Prostate gland (tissue), 2 donors: ENCODE results near the gene EIF4G2. TPM values are rescaled to one million over a fixed set of nuclear protein-coding genes. Genes with fewer than 3 reads are reported as not detected.

Source experiments
- DNase-seq: peaks from one replicate; pipeline ENCODE4 v3.0.0-alpha.2; 2019; ENCODE audit warnings: low spot score
- H3K27ac ChIP-seq, 2 donors: fragments of 200-600 bp; sonication (generic); 2 replicates each; pipeline ENCODE4 v1.5.1; 2017 to 2019
- H3K27me3 ChIP-seq: fragments of 200-600 bp; sonication (generic); replicated peaks from 2 replicates; pipeline ENCODE4 v1.5.1; 2019; ENCODE audit not compliant: insufficient read depth
- H3K36me3 ChIP-seq, 2 donors: fragments of 200-600 bp; sonication (generic); 1 replicate in 1 of 2; 2 replicates in 1 of 2; pipeline versions ENCODE4 v1.5.1 to v1.8.1; 2017 to 2019
- H3K4me1 ChIP-seq: fragments of 200-600 bp; sonication (generic); replicated peaks from 2 replicates; pipeline ENCODE4 v1.5.1; 2019
- H3K4me3 ChIP-seq, 2 donors: fragments of 200-600 bp; sonication (generic); 2 replicates each; pipeline ENCODE4 v1.5.1; 2017 to 2019
- H3K9me3 ChIP-seq: fragments of 200-600 bp; sonication (generic); 2 replicates; pipeline ENCODE4 v1.5.1; 2017
- POLR2A ChIP-seq: fragments of 450-650 bp; IDR thresholded peaks from one replicate; pipeline ENCODE4 v1.6.1; 2016; ENCODE audit warnings: antibody characterized with exemption, mild to moderate bottlenecking
- POLR2AphosphoS5 ChIP-seq: sonication (generic); formaldehyde crosslinking; IDR thresholded peaks from one replicate; pipeline ENCODE4 v1.6.1; 2017; ENCODE audit warnings: antibody characterized with exemption
- WGBS: methylation state at CpG from one replicate; pipeline ENCODE4 v1.1.5; 2018; 5-methylcytosine and 5-hydroxymethylcytosine counted together
- intact Hi-C: fragments of 100-400 bp; cut with DNase I; formaldehyde crosslinking; loops from one replicate; pipeline ENCODE4 v1.14.2; 2022
- total RNA-seq, 2 donors: library from RNA; depleted of rRNA; stranded (reverse); fragments of >200 nt; gene quantifications; one replicate each; pipeline ENCODE4 v1.1.0, GENCODE V29; 2016
- TF ChIP-seq, protein P1 (sequence below), 4 experiments: fragments of 200-600 bp in 2 of 4; fragments of 450-650 bp in 2 of 4; sonication (generic) in 2 of 4; IDR thresholded peaks; 1 replicate in 3 of 4; 2 replicates in 1 of 4; pipeline ENCODE4 v1.5.1; 2016 to 2019; ENCODE audit warnings: antibody characterized with exemption in 4 of 4, mild to moderate bottlenecking in 2 of 4, moderate library complexity in 2 of 4

Gene EIF4G2
- total RNA-seq, 2 donors from 2014 or later, result 382 to 500 TPM

DNA sequence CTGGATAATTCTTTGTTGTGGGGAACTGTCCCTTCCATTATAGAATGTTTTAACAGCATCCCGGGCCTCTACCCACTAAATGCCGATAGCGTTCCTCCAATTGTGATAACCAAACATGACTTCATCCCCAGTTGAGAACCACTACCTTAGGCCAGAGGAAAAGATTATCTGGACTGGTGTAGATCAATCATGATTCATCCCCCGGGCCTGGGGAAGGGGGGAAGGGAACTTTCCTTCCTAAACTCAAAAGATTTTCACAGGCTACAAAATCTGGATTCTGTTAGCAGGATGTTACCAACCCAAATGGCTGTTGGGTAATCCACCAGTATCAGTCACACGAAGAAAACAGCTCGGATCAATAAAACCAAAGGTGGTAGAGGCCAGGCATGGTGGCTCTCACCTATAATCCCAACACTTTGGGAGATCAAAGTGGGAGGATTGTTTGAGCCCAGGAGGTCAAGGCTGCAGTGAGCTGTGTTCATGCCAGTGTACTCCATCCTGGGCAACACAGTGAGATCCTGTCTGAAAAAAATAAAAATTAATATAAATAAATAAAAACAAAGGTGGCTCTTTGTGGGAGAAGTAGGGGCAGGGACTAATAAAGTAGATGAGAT is 47.5 kb downstream of the EIF4G2 start:
- Histone ChIP-seq H3K27me3 (no peaks in the 10 kb centered on the region), H3K4me1 (no peaks in the 10 kb centered on the region), H3K27ac (no peak overlapping the region), H3K36me3 (peaks cover 0 to 9% of the 10 kb centered on the region in 2 donors), H3K4me3 (no peak overlapping the region), H3K9me3 (no peaks in the 10 kb centered on the region)
- 90% methylated on average over 6 of the region's 6 CpGs for WGBS
- intact Hi-C loops, result no loop called here
- TF ChIP-seq, protein P1, sequence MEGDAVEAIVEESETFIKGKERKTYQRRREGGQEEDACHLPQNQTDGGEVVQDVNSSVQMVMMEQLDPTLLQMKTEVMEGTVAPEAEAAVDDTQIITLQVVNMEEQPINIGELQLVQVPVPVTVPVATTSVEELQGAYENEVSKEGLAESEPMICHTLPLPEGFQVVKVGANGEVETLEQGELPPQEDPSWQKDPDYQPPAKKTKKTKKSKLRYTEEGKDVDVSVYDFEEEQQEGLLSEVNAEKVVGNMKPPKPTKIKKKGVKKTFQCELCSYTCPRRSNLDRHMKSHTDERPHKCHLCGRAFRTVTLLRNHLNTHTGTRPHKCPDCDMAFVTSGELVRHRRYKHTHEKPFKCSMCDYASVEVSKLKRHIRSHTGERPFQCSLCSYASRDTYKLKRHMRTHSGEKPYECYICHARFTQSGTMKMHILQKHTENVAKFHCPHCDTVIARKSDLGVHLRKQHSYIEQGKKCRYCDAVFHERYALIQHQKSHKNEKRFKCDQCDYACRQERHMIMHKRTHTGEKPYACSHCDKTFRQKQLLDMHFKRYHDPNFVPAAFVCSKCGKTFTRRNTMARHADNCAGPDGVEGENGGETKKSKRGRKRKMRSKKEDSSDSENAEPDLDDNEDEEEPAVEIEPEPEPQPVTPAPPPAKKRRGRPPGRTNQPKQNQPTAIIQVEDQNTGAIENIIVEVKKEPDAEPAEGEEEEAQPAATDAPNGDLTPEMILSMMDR (IDR thresholded peaks at IDR 0.05), result no peak
- TF ChIP-seq POLR2A (no peak), POLR2AphosphoS5 (no peak)
- DNase-seq, result no peak

DNA sequence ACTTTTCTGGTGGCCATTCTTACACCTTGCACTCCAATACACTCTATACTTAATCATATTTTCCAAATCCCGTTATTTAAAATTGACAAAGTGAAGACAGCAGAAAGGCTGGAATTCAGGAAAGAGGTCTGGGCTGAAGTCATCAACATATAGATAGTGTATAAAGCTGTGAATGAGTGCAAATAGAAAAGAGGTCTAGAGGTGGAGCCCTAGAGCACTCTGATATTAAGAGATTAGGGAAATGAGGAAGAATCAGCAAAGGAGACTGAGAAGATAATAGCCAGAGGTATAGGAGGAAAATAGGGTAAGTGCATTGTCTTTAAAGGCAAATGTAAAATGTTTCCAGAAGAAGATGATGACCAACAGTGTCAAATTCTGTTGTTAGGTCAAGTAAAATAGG is 49.8 kb downstream of the EIF4G2 start:
- intact Hi-C loops, result no loop called here
- Histone ChIP-seq H3K27ac (no peak overlapping the region), H3K4me3 (no peak overlapping the region), H3K36me3 (peaks cover 0 to 9% of the 10 kb centered on the region in 2 donors), H3K27me3 (no peaks in the 10 kb centered on the region), H3K9me3 (no peaks in the 10 kb centered on the region), H3K4me1 (no peaks in the 10 kb centered on the region)
- TF ChIP-seq, protein P1 (IDR thresholded peaks at IDR 0.05), result no peak
- no peak for TF ChIP-seq POLR2AphosphoS5
- no peak for TF ChIP-seq POLR2A
- DNase-seq, result no peak
- 97% methylated on average over 1 of the region's 1 CpG for WGBS

DNA sequence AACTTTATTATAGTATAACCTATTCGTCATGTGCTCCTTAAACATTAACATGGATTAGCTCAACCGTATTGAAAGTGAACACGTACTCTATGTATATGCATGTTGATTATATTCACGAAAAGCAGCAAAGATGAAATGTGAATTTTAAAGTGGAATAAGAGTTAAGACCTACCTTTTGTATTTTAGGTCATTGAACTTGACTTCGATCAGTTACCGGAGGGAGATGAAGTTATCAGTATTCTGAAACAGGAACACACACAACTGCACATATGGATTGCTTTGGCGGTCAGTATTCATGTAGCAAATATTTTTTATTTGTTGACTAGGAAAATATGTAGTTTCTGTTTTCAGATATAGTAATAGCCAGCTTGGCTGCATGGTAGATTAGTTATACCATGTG is 56.2 kb downstream of the EIF4G2 start:
- no peak overlapping the region for H3K27ac ChIP-seq
- no peaks in the 10 kb centered on the region for H3K27me3 ChIP-seq

DNA sequence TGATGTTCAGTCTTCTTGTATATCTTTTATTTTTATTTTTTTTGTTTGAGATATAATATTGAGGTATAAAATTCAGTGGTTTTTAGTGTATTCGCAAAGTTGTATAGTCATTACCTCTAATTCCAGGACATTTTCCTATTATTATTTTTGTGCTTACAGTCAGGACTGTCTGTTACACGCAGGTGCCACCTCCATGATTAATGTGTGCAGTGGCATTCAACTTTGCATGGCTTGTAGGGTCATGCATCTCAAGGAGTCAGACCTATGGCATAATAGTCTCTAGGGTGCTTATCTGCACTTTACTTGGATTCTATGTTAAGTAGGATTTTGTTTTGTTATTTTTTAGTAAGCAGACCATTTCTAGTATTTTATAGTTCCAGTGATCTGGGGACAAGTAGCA is 56.7 kb downstream of the EIF4G2 start:
- Histone ChIP-seq H3K36me3 (peaks cover 0 to 5% of the 10 kb centered on the region in 2 donors), H3K4me1 (no peaks in the 10 kb centered on the region), H3K27ac (no peak overlapping the region), H3K27me3 (no peaks in the 10 kb centered on the region), H3K9me3 (no peaks in the 10 kb centered on the region), H3K4me3 (peak overlapping the region; percentile 75 to 88)
- intact Hi-C loops, result loop anchor here (5.0 kb wide), 1 partner anchor 105 kb away; the partner anchor contains the start of gene ZBED5
- WGBS, result 47% methylated on average over 2 of the region's 2 CpGs
- TF ChIP-seq POLR2A (no peak), POLR2AphosphoS5 (no peak)
- TF ChIP-seq, protein P1 (IDR thresholded peaks at IDR 0.05), result no peak
- no peak for DNase-seq

More for the DNA sequence above, 56.2 kb downstream of the EIF4G2 start:
- DNase-seq, result no peak
- WGBS, result 82% methylated on average over 7 of the region's 7 CpGs
- Histone ChIP-seq H3K4me1 (no peaks in the 10 kb centered on the region), H3K4me3 (no peak overlapping the region), H3K36me3 (peaks cover 0 to 5% of the 10 kb centered on the region in 2 donors), H3K9me3 (no peaks in the 10 kb centered on the region)
- intact Hi-C loops, result loop anchor here (5.0 kb wide), 1 partner anchor 105 kb away; the partner anchor contains the start of gene ZBED5
- TF ChIP-seq POLR2A, result no peak
- no peak for TF ChIP-seq POLR2AphosphoS5
- TF ChIP-seq, protein P1 (IDR thresholded peaks at IDR 0.05), result no peak

DNA sequence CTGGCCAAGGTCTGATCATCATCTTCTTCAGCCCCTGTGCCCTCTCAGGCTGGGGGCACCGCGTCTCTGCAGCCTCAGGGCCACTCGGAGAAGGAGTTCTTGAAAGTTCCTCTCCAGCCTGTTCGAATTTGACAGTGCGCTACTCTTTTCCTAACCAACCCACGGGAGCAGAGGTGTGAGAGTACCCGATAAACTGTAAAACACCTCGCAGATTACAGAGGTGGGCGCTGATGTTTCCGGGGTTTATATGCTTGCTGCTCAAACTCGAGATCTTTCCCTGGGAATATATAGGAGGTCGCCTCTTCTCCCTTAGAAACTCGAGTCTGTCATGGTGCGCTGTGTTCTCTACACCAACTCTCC is 57.2 kb downstream of the EIF4G2 start:
- no peaks in the 10 kb centered on the region for H3K4me1 ChIP-seq
- intact Hi-C loops, result loop anchor here (5.0 kb wide), 1 partner anchor 106 kb away; the partner anchor contains the start of gene ZBED5
- no peak for DNase-seq

More for the DNA sequence above, 57.2 kb downstream of the EIF4G2 start:
- H3K36me3 ChIP-seq, result no peaks in the 10 kb centered on the region
- TF ChIP-seq POLR2AphosphoS5 (no peak), POLR2A (no peak)
- TF ChIP-seq, protein P1 (IDR thresholded peaks at IDR 0.05), result no peak
- H3K4me3 ChIP-seq, result peak overlapping the region; percentile 75 to 88
- H3K9me3 ChIP-seq, result no peaks in the 10 kb centered on the region
- no peaks in the 10 kb centered on the region for H3K27me3 ChIP-seq
- H3K27ac ChIP-seq, result peak overlapping the region; percentile 95 to 99
- 0% methylated on average over 14 of the region's 14 CpGs for WGBS
